ENCODE results near the gene TRPC3.
"Not testable (repeated sequence)": the region's sequence is repeated elsewhere in the genome, so short reads cannot be mapped to it uniquely, and the experiment has no call there.

The TRPC3 gene

GRCh38 chr4:121943941-121944340, 7.9 kb downstream of the TRPC3 start:
- DNase-seq = no peak

GRCh38 chr4:121939690-121940089, 12.2 kb downstream of the TRPC3 start:
- no peak for DNase-seq

GRCh38 chr4:121938282-121939092, 13.4 kb downstream of the TRPC3 start:
- peak; percentile 5 for DNase-seq

DNA sequence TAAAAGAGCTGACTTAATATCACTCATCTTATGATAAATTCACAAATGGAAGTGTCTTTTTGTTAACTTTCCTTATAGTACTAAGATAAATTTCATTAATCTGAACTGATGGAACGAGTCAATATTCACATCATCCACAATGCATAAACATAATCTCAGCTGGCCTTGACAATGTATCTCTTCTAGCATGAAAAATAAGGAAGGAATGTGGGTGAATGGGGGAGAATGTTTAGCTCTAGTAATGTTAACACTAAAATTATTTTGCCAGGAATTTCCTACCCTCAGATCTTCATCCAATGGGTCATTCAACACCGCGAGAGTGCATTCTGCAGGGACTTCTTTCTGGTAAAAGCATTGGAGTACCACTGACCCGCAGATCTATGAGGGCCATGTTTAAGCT, 15.8 kb downstream of the TRPC3 start:
- no peak for DNase-seq

- DNase-seq = no peak
Observed at GRCh38 chr4:121934635-121935034, 17.2 kb downstream of the TRPC3 start.

- no peak for DNase-seq
Observed at GRCh38 chr4:121932212-121932974, 19.5 kb downstream of the TRPC3 start.

- DNase-seq = no peak
Observed at GRCh38 chr4:121930304-121930703, 21.6 kb downstream of the TRPC3 start.

- no peak for DNase-seq
Observed at GRCh38 chr4:121927948-121928347, 23.9 kb downstream of the TRPC3 start.

DNA sequence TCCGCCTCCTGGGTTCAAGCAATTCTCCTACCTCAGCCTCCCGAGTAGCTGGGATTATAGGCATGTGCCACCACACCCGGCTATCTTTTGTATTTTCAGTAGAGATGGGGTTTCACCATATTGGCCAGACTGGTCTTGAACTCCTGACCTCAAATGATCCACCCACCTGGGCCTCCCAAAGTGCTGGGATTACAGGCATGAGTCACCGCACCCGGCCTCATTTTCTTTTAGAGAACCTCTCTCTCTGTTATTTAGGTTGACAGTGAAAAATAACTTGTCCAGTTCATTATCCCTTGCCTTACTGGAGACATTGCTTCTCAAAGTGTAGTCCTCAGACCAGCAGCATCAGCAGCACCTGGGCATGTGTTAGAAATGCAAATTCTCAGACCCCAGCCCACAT, 25.4 kb downstream of the TRPC3 start:
- not testable (repeated sequence) for DNase-seq

DNA sequence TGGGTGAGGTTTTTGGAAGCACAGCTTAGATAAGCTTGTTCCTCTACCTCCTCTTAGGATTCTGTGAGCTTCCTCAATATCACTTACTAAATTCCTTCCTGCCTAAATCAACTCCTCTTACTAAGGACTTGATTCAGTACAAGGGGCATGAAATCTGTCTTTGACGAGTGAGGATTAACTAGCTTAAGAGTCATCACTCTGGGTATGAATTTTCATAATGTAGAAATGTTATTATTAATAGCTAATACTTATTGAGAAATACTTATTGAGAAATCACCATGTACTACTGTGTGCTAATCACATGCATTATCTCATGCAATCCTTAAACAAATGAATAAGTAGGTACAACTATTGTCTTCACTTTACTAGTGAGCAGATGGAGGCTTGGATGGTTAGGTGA, 28.6 kb downstream of the TRPC3 start:
- DNase-seq = no peak

GRCh38 chr4:121913667-121914066, 38.2 kb downstream of the TRPC3 start:
- no peak for DNase-seq

- no peak for DNase-seq
Observed at GRCh38 chr4:121908346-121908745, 43.5 kb downstream of the TRPC3 start.

DNA sequence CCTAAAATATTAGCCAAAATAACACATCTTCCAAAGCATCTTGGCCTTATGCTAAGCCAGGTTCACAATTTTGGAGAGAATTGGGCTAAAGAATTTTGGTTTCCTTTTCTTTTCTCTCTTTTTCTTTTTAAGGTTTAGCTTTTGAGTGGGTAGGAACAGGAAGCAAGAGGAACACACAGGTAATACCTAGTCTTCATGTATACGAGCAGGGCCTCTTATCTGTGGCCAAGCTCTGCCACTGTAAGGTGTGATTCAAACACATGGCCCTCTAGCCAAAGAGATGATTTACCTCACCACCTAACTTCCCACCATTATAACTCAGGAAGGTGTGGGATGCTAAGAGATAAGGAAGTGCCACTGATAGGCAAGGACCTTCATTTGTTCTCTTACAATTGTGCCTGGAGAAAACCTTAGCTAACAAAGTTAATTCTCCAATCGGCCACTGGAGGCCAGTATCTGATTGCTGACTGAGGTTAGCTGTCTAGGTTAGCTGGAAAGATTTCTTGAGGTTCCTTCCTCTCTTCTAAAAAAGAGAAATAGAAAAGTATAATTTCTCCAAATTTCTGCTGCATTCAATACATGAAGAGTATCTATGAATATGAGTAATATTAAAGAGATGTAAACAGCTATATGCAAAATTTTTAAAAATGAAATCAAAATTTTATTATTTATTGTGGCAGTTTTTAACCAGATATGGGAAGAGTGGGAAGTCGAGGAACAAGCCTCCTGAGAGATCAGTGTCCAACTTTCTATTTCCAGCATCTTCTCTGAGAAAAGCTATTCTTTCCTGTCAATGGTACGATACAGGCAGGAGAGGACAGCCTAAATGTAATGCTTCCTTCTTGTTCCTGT, 51.5 kb downstream of the TRPC3 start:
- DNase-seq = peak; percentile 25

DNA sequence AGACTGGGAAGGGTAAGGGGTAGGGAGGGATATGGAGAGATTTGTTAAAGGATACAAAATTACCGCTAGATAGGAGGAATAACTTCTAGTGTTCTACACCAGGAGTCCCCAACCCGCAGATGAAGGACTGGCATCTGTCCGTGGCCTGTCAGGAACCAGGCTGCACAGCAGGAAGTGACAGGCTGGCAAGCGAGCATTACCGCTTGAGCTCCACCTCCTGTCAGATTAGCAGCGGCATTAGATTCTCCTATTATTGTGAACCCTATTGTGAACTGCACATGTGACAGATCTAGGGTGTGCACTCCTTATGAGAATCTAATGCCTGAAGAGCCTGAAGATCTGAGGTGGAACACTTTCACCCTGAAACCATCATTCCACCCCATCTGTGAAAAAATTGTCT, 53.7 kb downstream of the TRPC3 start:
- no peak for DNase-seq

GRCh38 chr4:121888134-121888533, 63.7 kb downstream of the TRPC3 start:
- DNase-seq = no peak

- no peak for DNase-seq
Observed at GRCh38 chr4:121885115-121885514, 66.7 kb downstream of the TRPC3 start.

- DNase-seq = no peak
Observed at GRCh38 chr4:121881158-121881557, 70.7 kb downstream of the TRPC3 start.

DNA sequence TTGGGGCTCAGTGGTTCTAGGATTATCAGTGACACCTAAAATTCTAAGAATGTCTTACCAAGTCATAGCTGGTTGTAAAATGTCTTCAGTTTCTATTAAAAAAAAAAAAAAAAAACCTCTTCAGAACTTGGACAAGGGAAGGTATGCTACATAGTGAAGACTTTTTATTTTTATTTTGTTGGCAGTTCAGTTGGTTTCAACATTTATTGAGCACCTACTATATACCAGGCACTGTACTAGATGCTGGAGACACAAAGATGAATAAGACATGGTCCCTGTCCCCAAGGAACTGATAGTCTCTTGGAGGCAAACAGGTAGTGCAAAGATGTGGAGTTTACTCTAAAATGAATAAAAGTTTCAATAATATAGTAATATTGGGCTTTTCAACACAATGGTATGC, 72.7 kb downstream of the TRPC3 start:
- DNase-seq = no peak

- DNase-seq = no peak
Observed at GRCh38 chr4:121877041-121877773, 74.7 kb downstream of the TRPC3 start.

DNA sequence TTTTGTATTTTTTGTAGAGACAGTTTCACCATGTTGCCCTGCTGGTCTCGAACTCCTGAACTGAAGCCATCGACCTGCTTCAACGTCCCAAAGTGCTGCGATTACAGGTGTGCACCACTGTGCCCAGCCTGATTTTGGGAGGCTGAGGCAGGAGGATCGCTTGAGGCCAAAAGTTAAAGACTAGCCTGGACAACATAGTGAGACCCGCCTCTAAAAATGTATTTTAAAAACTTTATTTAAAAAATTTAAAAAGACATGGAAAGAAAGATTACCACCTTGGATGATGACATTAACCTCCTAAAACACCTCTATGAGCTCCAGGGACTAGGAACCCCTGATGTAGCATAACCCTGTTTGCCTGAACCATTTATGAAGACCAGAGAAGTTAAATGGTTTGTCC, 75.8 kb downstream of the TRPC3 start:
- DNase-seq = no peak

- no peak for DNase-seq
Observed at GRCh38 chr4:121875652-121876051, 76.2 kb downstream of the TRPC3 start.

DNA sequence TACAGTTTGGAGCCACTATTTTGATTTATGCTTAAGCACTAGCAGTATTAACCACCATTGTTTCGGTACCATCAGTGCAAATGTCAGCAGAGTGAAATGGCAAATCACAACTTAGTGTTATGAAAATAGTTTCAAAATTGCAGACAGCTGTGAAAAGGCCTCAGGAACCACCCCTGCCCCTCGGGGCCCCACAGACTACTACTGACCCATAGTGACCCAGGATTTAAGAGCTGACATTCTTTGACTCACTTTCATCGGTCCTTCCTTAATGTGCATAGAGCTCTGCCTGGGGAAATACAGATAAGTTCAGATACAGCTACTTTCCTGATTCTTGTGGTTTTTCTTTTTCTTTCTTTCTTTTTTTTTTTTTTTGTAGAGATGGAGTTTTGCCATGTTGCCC, 78.3 kb downstream of the TRPC3 start:
- DNase-seq = no peak
